Measurements from ENCODE around the gene FRMD8.

Gene FRMD8

GRCh38 chr11:65420979-65421793, 34.7 kb downstream of the FRMD8 start:
- no peak for TF ChIP-seq CTCF (IDR thresholded peaks at IDR 0.05; ENCODE audit: extremely low read depth, insufficient read depth, missing control alignments)
- in situ Hi-C loops (cut with MboI; ENCODE audit: low pct_unique_long_range_greater_than_20kb, low sequenced_read_pairs, unreplicated experiment), result loop anchor here (10.0 kb wide), 1 partner anchor 64 kb away; no protein-coding TSS in a partner anchor
- peak; percentile 66 for DNase-seq (ENCODE audit: low spot score)

GRCh38 chr11:65421794-65422632, 35.6 kb downstream of the FRMD8 start:
- peak; percentile 78 for DNase-seq (ENCODE audit: low spot score)
- in situ Hi-C loops (cut with MboI; ENCODE audit: low pct_unique_long_range_greater_than_20kb, low sequenced_read_pairs, unreplicated experiment), result loop anchor here (10.0 kb wide), 1 partner anchor 63 kb away; no protein-coding TSS in a partner anchor
- TF ChIP-seq CTCF (IDR thresholded peaks at IDR 0.05; ENCODE audit: extremely low read depth, insufficient read depth, missing control alignments), result no peak

DNA sequence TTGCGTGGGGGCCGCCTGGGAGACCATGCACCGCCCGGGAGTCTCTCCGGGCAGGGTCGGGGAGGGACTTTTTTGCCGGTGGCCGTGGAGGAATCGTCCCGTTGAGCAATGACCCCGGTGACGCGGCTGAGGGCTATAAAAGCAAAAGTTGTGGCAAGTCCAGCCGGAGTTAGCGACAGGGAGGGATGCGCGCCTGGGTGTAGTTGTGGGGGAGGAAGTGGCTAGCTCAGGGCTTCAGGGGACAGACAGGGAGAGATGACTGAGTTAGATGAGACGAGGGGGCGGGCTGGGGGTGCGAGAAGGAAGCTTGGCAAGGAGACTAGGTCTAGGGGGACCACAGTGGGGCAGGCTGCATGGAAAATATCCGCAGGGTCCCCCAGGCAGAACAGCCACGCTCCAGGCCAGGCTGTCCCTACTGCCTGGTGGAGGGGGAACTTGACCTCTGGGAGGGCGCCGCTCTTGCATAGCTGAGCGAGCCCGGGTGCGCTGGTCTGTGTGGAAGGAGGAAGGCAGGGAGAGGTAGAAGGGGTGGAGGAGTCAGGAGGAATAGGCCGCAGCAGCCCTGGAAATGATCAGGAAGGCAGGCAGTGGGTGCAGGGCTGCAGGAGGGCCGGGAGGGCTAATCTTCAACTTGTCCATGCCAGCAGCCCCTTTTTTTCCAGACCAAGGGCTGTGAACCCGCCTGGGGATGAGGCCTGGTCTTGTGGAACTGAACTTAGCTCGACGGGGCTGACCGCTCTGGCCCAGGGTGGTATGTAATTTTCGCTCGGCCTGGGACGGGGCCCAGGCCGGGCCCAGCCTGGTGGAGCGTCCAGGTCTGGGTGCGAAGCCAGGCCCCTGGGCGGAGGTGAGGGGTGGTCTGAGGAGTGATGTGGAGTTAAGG, 36.4 kb downstream of the FRMD8 start, which contains the start of gene NEAT1:
Gene NEAT1, plus strand, starts transcription at position 166 of the 883 bp plus-strand sequence.
- in situ Hi-C loops (cut with MboI; ENCODE audit: low pct_unique_long_range_greater_than_20kb, low sequenced_read_pairs, unreplicated experiment), result loop anchor here (10.0 kb wide), 1 partner anchor 62 kb away; no protein-coding TSS in a partner anchor
- TF ChIP-seq CTCF (IDR thresholded peaks at IDR 0.05; ENCODE audit: extremely low read depth, insufficient read depth, missing control alignments), result no peak
- DNase-seq (ENCODE audit: low spot score), result peak; percentile 79

DNA sequence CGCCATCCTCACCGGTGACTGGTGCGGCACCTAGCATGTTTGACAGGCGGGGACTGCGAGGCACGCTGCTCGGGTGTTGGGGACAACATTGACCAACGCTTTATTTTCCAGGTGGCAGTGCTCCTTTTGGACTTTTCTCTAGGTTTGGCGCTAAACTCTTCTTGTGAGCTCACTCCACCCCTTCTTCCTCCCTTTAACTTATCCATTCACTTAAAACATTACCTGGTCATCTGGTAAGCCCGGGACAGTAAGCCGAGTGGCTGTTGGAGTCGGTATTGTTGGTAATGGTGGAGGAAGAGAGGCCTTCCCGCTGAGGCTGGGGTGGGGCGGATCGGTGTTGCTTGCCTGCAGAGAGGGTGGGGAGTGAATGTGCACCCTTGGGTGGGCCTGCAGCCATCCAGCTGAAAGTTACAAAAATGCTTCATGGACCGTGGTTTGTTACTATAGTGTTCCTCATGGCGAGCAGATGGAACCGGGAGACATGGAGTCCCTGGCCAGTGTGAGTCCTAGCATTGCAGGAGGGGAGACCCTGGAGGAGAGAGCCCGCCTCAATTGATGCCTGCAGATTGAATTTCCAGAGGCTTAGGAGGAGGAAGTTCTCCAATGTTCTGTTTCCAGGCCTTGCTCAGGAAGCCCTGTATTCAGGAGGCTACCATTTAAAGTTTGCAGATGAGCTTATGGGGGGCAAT, 37.2 kb downstream of the FRMD8 start:
- no peak for TF ChIP-seq CTCF (IDR thresholded peaks at IDR 0.05; ENCODE audit: extremely low read depth, insufficient read depth, missing control alignments)
- in situ Hi-C loops (cut with MboI; ENCODE audit: low pct_unique_long_range_greater_than_20kb, low sequenced_read_pairs, unreplicated experiment), result loop anchor here (10.0 kb wide), 1 partner anchor 61 kb away; no protein-coding TSS in a partner anchor
- no peak for DNase-seq (ENCODE audit: low spot score)

DNA sequence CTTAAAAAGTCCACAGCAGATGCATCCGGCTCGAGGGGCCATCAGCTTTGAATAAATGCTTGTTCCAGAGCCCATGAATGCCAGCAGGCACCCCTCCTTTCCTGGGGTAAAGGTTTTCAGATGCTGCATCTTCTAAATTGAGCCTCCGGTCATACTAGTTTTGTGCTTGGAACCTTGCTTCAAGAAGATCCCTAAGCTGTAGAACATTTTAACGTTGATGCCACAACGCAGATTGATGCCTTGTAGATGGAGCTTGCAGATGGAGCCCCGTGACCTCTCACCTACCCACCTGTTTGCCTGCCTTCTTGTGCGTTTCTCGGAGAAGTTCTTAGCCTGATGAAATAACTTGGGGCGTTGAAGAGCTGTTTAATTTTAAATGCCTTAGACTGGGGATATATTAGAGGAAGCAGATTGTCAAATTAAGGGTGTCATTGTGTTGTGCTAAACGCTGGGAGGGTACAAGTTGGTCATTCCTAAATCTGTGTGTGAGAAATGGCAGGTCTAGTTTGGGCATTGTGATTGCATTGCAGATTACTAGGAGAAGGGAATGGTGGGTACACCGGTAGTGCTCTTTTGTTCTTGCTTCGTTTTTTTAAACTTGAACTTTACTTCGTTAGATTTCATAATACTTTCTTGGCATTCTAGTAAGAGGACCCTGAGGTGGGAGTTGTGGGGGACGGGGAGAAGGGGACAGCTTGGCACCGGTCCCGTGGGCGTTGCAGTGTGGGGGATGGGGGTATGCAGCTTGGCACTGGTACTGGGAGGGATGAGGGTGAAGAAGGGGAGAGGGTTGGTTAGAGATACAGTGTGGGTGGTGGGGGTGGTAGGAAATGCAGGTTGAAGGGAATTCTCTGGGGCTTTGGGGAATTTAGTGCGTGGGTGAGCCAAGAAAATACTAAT, 38.0 kb downstream of the FRMD8 start:
- no peak for DNase-seq (ENCODE audit: low spot score)
- in situ Hi-C loops (cut with MboI; ENCODE audit: low pct_unique_long_range_greater_than_20kb, low sequenced_read_pairs, unreplicated experiment), result loop anchor here (10.0 kb wide), 1 partner anchor 60 kb away; no protein-coding TSS in a partner anchor

More for the DNA sequence above, 38.0 kb downstream of the FRMD8 start:
- TF ChIP-seq CTCF (IDR thresholded peaks at IDR 0.05; ENCODE audit: extremely low read depth, insufficient read depth, missing control alignments), result no peak

Measured in GM13977 (cell line).